Measurements from ENCODE around the gene SOX13.

DNA sequence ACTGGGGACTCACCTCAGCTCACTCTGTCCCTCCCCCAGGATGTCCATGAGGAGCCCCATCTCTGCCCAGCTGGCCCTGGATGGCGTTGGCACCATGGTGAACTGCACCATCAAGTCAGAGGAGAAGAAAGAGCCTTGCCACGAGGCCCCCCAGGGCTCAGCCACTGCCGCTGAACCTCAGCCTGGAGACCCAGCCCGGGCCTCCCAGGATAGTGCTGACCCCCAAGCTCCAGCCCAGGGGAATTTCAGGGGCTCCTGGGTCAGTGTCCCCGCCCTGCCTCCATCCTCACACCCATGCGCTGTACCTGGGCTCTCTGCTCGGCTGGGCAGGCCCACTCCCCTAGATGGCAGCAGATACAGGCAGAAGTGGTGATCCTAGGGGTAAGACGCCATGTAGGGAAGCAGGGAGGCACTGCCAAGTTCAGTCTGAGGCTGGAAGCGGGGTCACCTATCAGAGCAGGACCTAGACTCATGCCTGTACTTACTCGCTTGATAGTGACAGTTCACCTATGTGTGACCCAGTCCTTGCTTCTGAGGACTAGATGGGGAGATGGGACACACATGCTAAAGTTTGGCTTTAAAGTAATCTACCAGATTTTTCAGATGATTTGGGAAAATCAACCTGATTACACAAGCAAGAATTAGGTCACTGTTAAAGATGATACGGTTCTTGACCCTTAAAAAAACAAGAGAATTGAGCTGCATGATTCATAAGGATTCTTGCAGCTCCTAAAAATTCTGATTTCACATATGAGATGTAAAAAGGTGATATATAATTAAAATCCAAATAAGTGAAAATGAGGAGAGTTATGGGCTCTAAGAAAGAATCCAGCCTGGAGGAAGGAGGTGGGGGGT is 40.2 kb downstream of the SOX13 start:
- TF ChIP-seq CTCF (IDR thresholded peaks at IDR 0.05) (no peak), POLR2A (IDR thresholded peaks at IDR 0.05) (no peak)

Data from uterus (tissue), 2 donors.